Measurements from ENCODE around the gene AVL9. TPM values are rescaled to one million over a fixed set of nuclear protein-coding genes. Genes with fewer than 3 reads are reported as not detected.
"Not testable (repeated sequence)": the region's sequence is repeated elsewhere in the genome, so short reads cannot be mapped to it uniquely, and the experiment has no call there.

Gene AVL9
- total RNA-seq, 1 experiment from 2014 or later, result 86.6 TPM

- H3K27ac Mint-ChIP-seq (ENCODE audit: unreplicated experiment), result peak overlapping the region; percentile 45
- H3K9me3 Mint-ChIP-seq (ENCODE audit: low read depth, unreplicated experiment); H3K4me3 Mint-ChIP-seq (ENCODE audit: low read depth, unreplicated experiment); DNase-seq; H3K4me1 Mint-ChIP-seq (ENCODE audit: low read depth, unreplicated experiment); CTCF ChIA-PET; H3K36me3 Mint-ChIP-seq (ENCODE audit: insufficient read depth, unreplicated experiment); intact Hi-C loops (cut with micrococcal nuclease; ENCODE audit: unreplicated experiment); BruUV-seq (replicated peaks); H3K27me3 Mint-ChIP-seq (ENCODE audit: unreplicated experiment): not testable (repeated sequence)
Observed at GRCh38 chr7:32636725-32637462, 141.6 kb downstream of the AVL9 start.

- DNase-seq; BruUV-seq (replicated peaks); H3K27me3 Mint-ChIP-seq (ENCODE audit: unreplicated experiment); H3K4me1 Mint-ChIP-seq (ENCODE audit: low read depth, unreplicated experiment); H3K27ac Mint-ChIP-seq (ENCODE audit: unreplicated experiment); H3K9me3 Mint-ChIP-seq (ENCODE audit: low read depth, unreplicated experiment); intact Hi-C loops (cut with micrococcal nuclease; ENCODE audit: unreplicated experiment); H3K36me3 Mint-ChIP-seq (ENCODE audit: insufficient read depth, unreplicated experiment); H3K4me3 Mint-ChIP-seq (ENCODE audit: low read depth, unreplicated experiment): not testable (repeated sequence)
- CTCF ChIA-PET, result interaction anchor here (0.6 kb wide), 2 partner anchors 11 to 159 kb away, joined by 3 to 7 read pairs; no protein-coding TSS in a partner anchor
Observed at GRCh38 chr7:32637611-32638010, 142.3 kb downstream of the AVL9 start.

Other genes with a start within 250 kb of the AVL9 start
- 146 and 160 TPM in 2 replicates for gene LSM5, start 5.1 kb upstream of the AVL9 start, total RNA-seq (2022)